Upper lobe of left lung (tissue), 6 donors: ENCODE measurements around the gene PPP1R9B. TPM values are rescaled to one million over a fixed set of nuclear protein-coding genes. Genes with fewer than 3 reads are reported as not detected.

Experiments used
- ATAC-seq, 2 donors: fragments of 200-7000 bp; cut with Tn5 transposase; one replicate each; pipeline ENCODE4 v1.9.1; 2022; ENCODE audit warnings: mild to moderate bottlenecking in 2 of 2, moderate library complexity in 2 of 2; ENCODE audit not compliant: low FRiP score in 2 of 2
- DNase-seq, 2 donors: peaks; one replicate each; pipeline ENCODE4 v3.0.0-alpha.2; 2019 to 2020
- H3K27ac ChIP-seq, 4 donors: fragments of 200-600 bp; sonication (generic); one replicate each; pipeline ENCODE4 v1.5.1; 2016 to 2019
- H3K27me3 ChIP-seq, 4 donors: fragments of 200-600 bp; sonication (generic); one replicate each; pipeline ENCODE4 v1.5.1; 2017 to 2019
- H3K36me3 ChIP-seq, 4 donors: fragments of 200-600 bp; sonication (generic); one replicate each; pipeline ENCODE4 v1.5.1; 2016 to 2019
- H3K4me1 ChIP-seq, 4 donors: fragments of 200-600 bp; sonication (generic); one replicate each; pipeline ENCODE4 v1.5.1; 2018 to 2019
- H3K4me3 ChIP-seq, 4 donors: fragments of 200-600 bp; sonication (generic); one replicate each; pipeline ENCODE4 v1.5.1; 2017 to 2019; ENCODE audit warnings: mild to moderate bottlenecking in 2 of 4, moderate library complexity in 1 of 4
- H3K9me3 ChIP-seq, 4 donors: fragments of 200-600 bp; sonication (generic); one replicate each; pipeline ENCODE4 v1.5.1; 2018 to 2019
- CTCF ChIP-seq, 6 experiments: fragments of 450-650 bp in 4 of 6; fragments of 200-600 bp in 2 of 6; sonication (generic) in 2 of 6; IDR thresholded peaks; one replicate each; pipeline ENCODE4 v1.5.1; 2016 to 2019; ENCODE audit warnings: antibody characterized with exemption in 6 of 6
- EP300 ChIP-seq, 4 donors: sonication (generic); formaldehyde crosslinking; IDR thresholded peaks; one replicate each; pipeline ENCODE4 v1.5.1; 2017; ENCODE audit warnings: antibody characterized with exemption in 4 of 4, control low read depth in 2 of 4
- POLR2A ChIP-seq, 4 donors: fragments of 450-650 bp; IDR thresholded peaks; one replicate each; pipeline ENCODE4 v1.5.1; 2016 to 2017; ENCODE audit warnings: antibody characterized with exemption in 4 of 4, mild to moderate bottlenecking in 2 of 4
- POLR2AphosphoS5 ChIP-seq, 2 donors: sonication (generic); formaldehyde crosslinking; IDR thresholded peaks; one replicate each; pipeline ENCODE4 v1.5.1; 2017; ENCODE audit warnings: antibody characterized with exemption in 2 of 2
- WGBS, 2 donors: methylation state at CpG; one replicate each; pipeline ENCODE4 v1.1.5; 2017 to 2018; 5-methylcytosine and 5-hydroxymethylcytosine counted together
- total RNA-seq, 6 donors: library from RNA; depleted of rRNA in 4 of 6; stranded (reverse); fragments of >200 nt in 4 of 6; gene quantifications; one replicate each; pipeline versions ENCODE4 v1.1.0 to v1.2.1, GENCODE V29; 2016 to 2021
- donor health status: DM: no; HTN: no; CAD: no; lungs with moderate emphysema.
- donor health status: DM: no; HTN: yes; CAD: no; lungs with severe emphysema.

The PPP1R9B gene
- total RNA-seq, 6 donors from 2014 or later, result 37.5 to 121 (median 74.7) TPM

- Histone ChIP-seq H3K27ac (peak overlapping the region in 1 of 4 donors; percentile 44), H3K4me3 (no peak overlapping the region), H3K9me3 (no peaks in the 10 kb centered on the region), H3K27me3 (peaks cover 0 to 8% (median 0%) of the 10 kb centered on the region in 4 donors), H3K4me1 (peaks cover 9 to 35% (median 24%) of the 10 kb centered on the region in 4 donors), H3K36me3 (no peaks in the 10 kb centered on the region)
- TF ChIP-seq CTCF (IDR thresholded peaks at IDR 0.05) (no peak), POLR2AphosphoS5 (IDR thresholded peaks at IDR 0.05) (no peak), POLR2A (IDR thresholded peaks at IDR 0.05) (no peak), EP300 (IDR thresholded peaks at IDR 0.05) (no peak)
- ATAC-seq (no peak), DNase-seq (peak in 1 of 2 donors; percentile 66)
- WGBS, 2 donors, result 41 to 52% methylated on average over 12 to 17 of the region's 17 CpGs
These were observed 34.7 kb downstream of the PPP1R9B start for GRCh38 chr17:50115756-50116155.

- Histone ChIP-seq H3K36me3 (peaks cover 0 to 7% (median under 1%) of the 10 kb centered on the region in 4 donors), H3K27ac (no peak overlapping the region), H3K27me3 (peaks cover 0 to 8% (median 0%) of the 10 kb centered on the region in 4 donors), H3K4me3 (no peak overlapping the region), H3K4me1 (peaks cover 9 to 35% (median 24%) of the 10 kb centered on the region in 4 donors), H3K9me3 (no peaks in the 10 kb centered on the region)
- no peak for TF ChIP-seq POLR2A (IDR thresholded peaks at IDR 0.05)
- peak in 4 of 6 experiments; percentile 30 to 44 (median 38) for TF ChIP-seq CTCF (IDR thresholded peaks at IDR 0.05)
- ATAC-seq, result no peak
- no peak for DNase-seq
- 29 to 41% methylated on average over 6 of the region's 6 CpGs for WGBS, 2 donors
These were observed 35.6 kb downstream of the PPP1R9B start for GRCh38 chr17:50114849-50115357.

- no peaks in the 10 kb centered on the region for H3K9me3 ChIP-seq
- H3K4me3 ChIP-seq, result no peak overlapping the region
- TF ChIP-seq CTCF (IDR thresholded peaks at IDR 0.05), result no peak
- no peak for TF ChIP-seq POLR2A (IDR thresholded peaks at IDR 0.05)
- TF ChIP-seq EP300 (IDR thresholded peaks at IDR 0.05), result no peak
- TF ChIP-seq POLR2AphosphoS5 (IDR thresholded peaks at IDR 0.05), result no peak
- peaks cover 0 to 12% (median 3%) of the 10 kb centered on the region in 4 donors for H3K36me3 ChIP-seq
- H3K27me3 ChIP-seq, result peaks cover 0 to 8% (median 0%) of the 10 kb centered on the region in 4 donors
- WGBS, 2 donors, result 89 to 94% methylated on average over 3 to 4 of the region's 4 CpGs
- H3K4me1 ChIP-seq, result peaks cover 9 to 35% (median 24%) of the 10 kb centered on the region in 4 donors
- no peak for ATAC-seq
- H3K27ac ChIP-seq, result no peak overlapping the region
- no peak for DNase-seq
These were observed 36.1 kb downstream of the PPP1R9B start for GRCh38 chr17:50114401-50114800.

GRCh38 chr17:50113624-50114320 is 36.7 kb downstream of the PPP1R9B start:
- ATAC-seq (no peak), DNase-seq (peak in 1 of 2 donors; percentile 57)
- Histone ChIP-seq H3K4me1 (peaks cover 9 to 35% (median 24%) of the 10 kb centered on the region in 4 donors), H3K9me3 (no peaks in the 10 kb centered on the region), H3K27me3 (peaks cover 0 to 8% (median 0%) of the 10 kb centered on the region in 4 donors), H3K36me3 (peaks cover 0 to 18% (median 9%) of the 10 kb centered on the region in 4 donors), H3K4me3 (no peak overlapping the region), H3K27ac (peak overlapping the region in 1 of 4 donors; percentile 86)
- TF ChIP-seq EP300 (IDR thresholded peaks at IDR 0.05) (no peak), POLR2A (IDR thresholded peaks at IDR 0.05) (no peak), CTCF (IDR thresholded peaks at IDR 0.05) (no peak), POLR2AphosphoS5 (IDR thresholded peaks at IDR 0.05) (no peak)
- 82% methylated on average over 7 of the region's 7 CpGs; no CpG with 5 or more reads in 1 of the 2 donors for WGBS, 2 donors
